H9 (cell line): Measurements from ENCODE around the gene INSYN2B. TPM values are rescaled to one million over a fixed set of nuclear protein-coding genes. Genes with fewer than 3 reads are reported as not detected.

Experiments used
- DNase-seq: peaks from one replicate; pipeline ENCODE4 v3.0.0-alpha.2; 2017
- H2AFZ ChIP-seq: one replicate; pipeline ENCODE4 v1.6.1; 2013; ENCODE audit warnings: mild to moderate bottlenecking, low read length, control low read depth, moderate library complexity
- H2AK5ac ChIP-seq: 2 replicates; pipeline ENCODE4 v1.6.1; 2013; ENCODE audit warnings: low read length, control low read depth, mixed read lengths; ENCODE audit not compliant: insufficient read length
- H2BK120ac ChIP-seq: one replicate; pipeline ENCODE4 v1.6.1; 2013; ENCODE audit warnings: low read depth, mild to moderate bottlenecking, low read length, control low read depth, inconsistent platforms; ENCODE audit not compliant: poor library complexity, severe bottlenecking
- H2BK12ac ChIP-seq: 2 replicates; pipeline ENCODE4 v1.6.1; 2013; ENCODE audit warnings: low read length, control low read depth, mixed read lengths, low read depth; ENCODE audit not compliant: insufficient read length
- H2BK15ac ChIP-seq: 2 replicates; pipeline ENCODE4 v1.6.1; 2013; ENCODE audit warnings: low read depth, low read length, control low read depth
- H2BK20ac ChIP-seq: one replicate; pipeline ENCODE4 v1.6.1; 2013; ENCODE audit warnings: low read depth, mild to moderate bottlenecking, low read length, control low read depth, inconsistent platforms; ENCODE audit not compliant: poor library complexity, severe bottlenecking
- H2BK5ac ChIP-seq: 2 replicates; pipeline ENCODE4 v1.6.1; 2013; ENCODE audit warnings: low read length, control low read depth, mixed read lengths; ENCODE audit not compliant: insufficient read length
- H3K14ac ChIP-seq: 2 replicates; pipeline ENCODE4 v1.6.1; 2013; ENCODE audit warnings: low read length, control low read depth; ENCODE audit not compliant: insufficient read depth
- H3K18ac ChIP-seq: 2 replicates; pipeline ENCODE4 v1.6.1; 2013; ENCODE audit warnings: low read depth, mild to moderate bottlenecking, mixed read lengths, low read length, control low read depth; ENCODE audit not compliant: insufficient read length
- H3K23ac ChIP-seq: 2 replicates; pipeline ENCODE4 v1.6.1; 2013; ENCODE audit warnings: low read length, control low read depth, mixed read lengths, low read depth; ENCODE audit not compliant: insufficient read length
- H3K23me2 ChIP-seq: 2 replicates; pipeline ENCODE4 v1.6.1; 2013; ENCODE audit warnings: low read depth, mild to moderate bottlenecking, mixed read lengths, low read length, control low read depth; ENCODE audit not compliant: insufficient read length, poor library complexity, severe bottlenecking
- H3K27ac ChIP-seq: 2 replicates; pipeline ENCODE4 v1.5.1; 2013; ENCODE audit warnings: low read length, control low read depth, mixed read lengths, low read depth; ENCODE audit not compliant: insufficient read length
- H3K27me3 ChIP-seq: 2 replicates; pipeline ENCODE4 v1.6.1; 2013; ENCODE audit warnings: low read length, control low read depth, inconsistent platforms; ENCODE audit not compliant: insufficient read depth
- H3K4ac ChIP-seq: 2 replicates; pipeline ENCODE4 v1.6.1; 2013; ENCODE audit warnings: low read depth, mild to moderate bottlenecking, control low read depth, inconsistent platforms, low read length, moderate library complexity
- H3K4me1 ChIP-seq: 2 replicates; pipeline ENCODE4 v1.6.1; 2013; ENCODE audit warnings: low read length, control low read depth, inconsistent platforms; ENCODE audit not compliant: insufficient read depth
- H3K4me2 ChIP-seq: 2 replicates; pipeline ENCODE4 v1.6.1; 2013; ENCODE audit warnings: low read length, control low read depth, mixed read lengths; ENCODE audit not compliant: insufficient read length, insufficient read depth
- H3K56ac ChIP-seq: 2 replicates; pipeline ENCODE4 v1.6.1; 2013; ENCODE audit warnings: low read depth, mild to moderate bottlenecking, mixed read lengths, low read length, control low read depth; ENCODE audit not compliant: insufficient read length
- H3K79me1 ChIP-seq: 2 replicates; pipeline ENCODE4 v1.6.1; 2013; ENCODE audit warnings: low read depth, mild to moderate bottlenecking, moderate library complexity, low read length, control low read depth, inconsistent platforms; ENCODE audit not compliant: insufficient read depth, poor library complexity, severe bottlenecking
- H3K79me2 ChIP-seq: 2 replicates; pipeline ENCODE4 v1.6.1; 2013; ENCODE audit warnings: low read length, control low read depth, inconsistent platforms; ENCODE audit not compliant: insufficient read depth
- H3K9ac ChIP-seq: 2 replicates; pipeline ENCODE4 v1.6.1; 2013; ENCODE audit warnings: low read length, control low read depth, mixed read lengths; ENCODE audit not compliant: insufficient read length; ENCODE audit errors: extremely low read depth
- H3K9me3 ChIP-seq: one replicate; pipeline ENCODE4 v1.6.1; 2013; ENCODE audit warnings: low read depth, low read length, inconsistent platforms; ENCODE audit not compliant: control insufficient read depth
- H3T11ph ChIP-seq: one replicate; pipeline ENCODE4 v1.6.1; 2013; ENCODE audit warnings: mild to moderate bottlenecking, low read length, control low read depth, inconsistent platforms
- H4K20me1 ChIP-seq: one replicate; pipeline ENCODE4 v1.6.1; 2013; ENCODE audit not compliant: control insufficient read depth, insufficient read length, insufficient read depth
- H4K5ac ChIP-seq: 2 replicates; pipeline ENCODE4 v1.6.1; 2013; ENCODE audit warnings: low read depth, mild to moderate bottlenecking, mixed read lengths, low read length, control low read depth; ENCODE audit not compliant: insufficient read length
- H4K8ac ChIP-seq: replicated peaks from 2 replicates; pipeline ENCODE4 v1.6.1; 2013; ENCODE audit warnings: low read length, control low read depth, mixed read lengths, low read depth; ENCODE audit not compliant: insufficient read length
- H4K91ac ChIP-seq: 2 replicates; pipeline ENCODE4 v1.6.1; 2013; ENCODE audit warnings: low read depth, mild to moderate bottlenecking, moderate library complexity, mixed read lengths, low read length, control low read depth; ENCODE audit not compliant: insufficient read length
- H3K27ac Mint-ChIP-seq, 3 experiments: 2 replicates in 2 of 3; 3 replicates in 1 of 3; pipeline ENCODE4 v1.8.0; 2020 to 2021; ENCODE audit warnings: mixed read lengths in 3 of 3, mild to moderate bottlenecking in 1 of 3, moderate library complexity in 1 of 3
- H3K27me3 Mint-ChIP-seq: 2 replicates; pipeline ENCODE4 v1.8.0; 2021; ENCODE audit warnings: low read depth, mild to moderate bottlenecking, moderate library complexity, mixed read lengths
- H3K36me3 Mint-ChIP-seq, 3 experiments: 2 replicates in 2 of 3; 3 replicates in 1 of 3; pipeline ENCODE4 v1.8.0; 2020 to 2021; ENCODE audit warnings: low read depth in 3 of 3, mixed read lengths in 3 of 3; ENCODE audit not compliant: insufficient read depth in 1 of 3
- H3K4me1 Mint-ChIP-seq, 2 experiments: 2 replicates each; pipeline ENCODE4 v1.8.0; 2020; ENCODE audit warnings: mixed read lengths in 2 of 2
- H3K4me3 Mint-ChIP-seq, 2 experiments: 2 replicates in 1 of 2; 3 replicates in 1 of 2; pipeline ENCODE4 v1.8.0; 2020 to 2021; ENCODE audit warnings: mild to moderate bottlenecking in 2 of 2, mixed read lengths in 2 of 2, moderate library complexity in 1 of 2
- H3K9me3 Mint-ChIP-seq, 2 experiments: 2 replicates in 1 of 2; 3 replicates in 1 of 2; pipeline ENCODE4 v1.8.0; 2020; ENCODE audit warnings: mild to moderate bottlenecking in 2 of 2, mixed read lengths in 2 of 2, moderate library complexity in 1 of 2
- WGBS: extraction: QIAGEN DNeasy Blood & Tissue Kit; methylation state at CpG from one replicate; pipeline ENCODE4 v1.1.7; 2013; ENCODE audit warnings: missing lambda C conversion rate, low lambda C conversion rate, mixed read lengths; ENCODE audit not compliant: insufficient read length; ENCODE audit errors: extremely low coverage; 5-methylcytosine and 5-hydroxymethylcytosine counted together
- total RNA-seq: library from RNA; stranded (reverse); gene quantifications from 2 replicates; pipeline ENCODE4 v1.2.1, GENCODE V29; 2021
- TF ChIP-seq, protein P1 (sequence below): fragments of 200-600 bp; sonication (generic); conservative IDR thresholded peaks from 3 replicates; pipeline ENCODE4 v1.8.0; 2021; ENCODE audit warnings: antibody characterized with exemption, mild to moderate bottlenecking

Gene INSYN2B
- total RNA-seq, 1 experiment from 2014 or later = not detected

DNA sequence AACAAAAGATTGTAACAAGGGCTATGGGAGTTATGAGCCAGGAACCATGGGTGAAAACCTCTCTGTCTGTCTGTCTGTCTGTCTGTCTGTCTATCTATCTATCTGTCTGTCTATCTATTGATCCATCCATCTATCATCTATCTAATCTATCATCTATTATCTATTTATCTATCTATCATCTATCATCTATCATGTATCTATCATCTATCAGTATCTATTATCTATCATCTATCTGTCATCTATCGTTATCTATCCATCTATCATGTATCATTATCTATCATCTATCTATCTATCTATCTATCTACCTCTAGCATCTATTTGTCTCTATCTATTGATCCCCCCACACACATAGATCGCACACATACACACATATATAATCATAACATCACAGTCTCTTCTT is 112.9 kb downstream of the INSYN2B start:
- H4K8ac ChIP-seq = no peak overlapping the region
- no peak overlapping the region for H2BK5ac ChIP-seq
- H3K4me1 ChIP-seq = no peaks in the 10 kb centered on the region
- no peak overlapping the region for H3K27ac ChIP-seq
- peaks cover 9 to 17% of the 10 kb centered on the region in 2 experiments for H3K4me1 Mint-ChIP-seq
- TF ChIP-seq, protein P1, sequence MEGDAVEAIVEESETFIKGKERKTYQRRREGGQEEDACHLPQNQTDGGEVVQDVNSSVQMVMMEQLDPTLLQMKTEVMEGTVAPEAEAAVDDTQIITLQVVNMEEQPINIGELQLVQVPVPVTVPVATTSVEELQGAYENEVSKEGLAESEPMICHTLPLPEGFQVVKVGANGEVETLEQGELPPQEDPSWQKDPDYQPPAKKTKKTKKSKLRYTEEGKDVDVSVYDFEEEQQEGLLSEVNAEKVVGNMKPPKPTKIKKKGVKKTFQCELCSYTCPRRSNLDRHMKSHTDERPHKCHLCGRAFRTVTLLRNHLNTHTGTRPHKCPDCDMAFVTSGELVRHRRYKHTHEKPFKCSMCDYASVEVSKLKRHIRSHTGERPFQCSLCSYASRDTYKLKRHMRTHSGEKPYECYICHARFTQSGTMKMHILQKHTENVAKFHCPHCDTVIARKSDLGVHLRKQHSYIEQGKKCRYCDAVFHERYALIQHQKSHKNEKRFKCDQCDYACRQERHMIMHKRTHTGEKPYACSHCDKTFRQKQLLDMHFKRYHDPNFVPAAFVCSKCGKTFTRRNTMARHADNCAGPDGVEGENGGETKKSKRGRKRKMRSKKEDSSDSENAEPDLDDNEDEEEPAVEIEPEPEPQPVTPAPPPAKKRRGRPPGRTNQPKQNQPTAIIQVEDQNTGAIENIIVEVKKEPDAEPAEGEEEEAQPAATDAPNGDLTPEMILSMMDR = no peak
- no peak overlapping the region for H3K4me2 ChIP-seq
- H3K9me3 ChIP-seq = no peaks in the 10 kb centered on the region
- H3K18ac ChIP-seq = no peak overlapping the region
- no peak overlapping the region for H3K14ac ChIP-seq
- H2AK5ac ChIP-seq = no peak overlapping the region
- no peak overlapping the region for H3K4ac ChIP-seq
- no peak overlapping the region for H2AFZ ChIP-seq
- no peaks in the 10 kb centered on the region for H3K27me3 ChIP-seq
- H3K36me3 Mint-ChIP-seq = no peaks in the 10 kb centered on the region
- DNase-seq = no peak
- no peak overlapping the region for H3K27ac Mint-ChIP-seq
- H4K5ac ChIP-seq = no peak overlapping the region
- no peaks in the 10 kb centered on the region for H3K79me2 ChIP-seq
- H3K23ac ChIP-seq = no peak overlapping the region
- WGBS = 100% methylated on average over 1 of the region's 2 CpGs
- H3K9ac ChIP-seq = no peak overlapping the region
- no peaks in the 10 kb centered on the region for H3K27me3 Mint-ChIP-seq
- no peak overlapping the region for H3T11ph ChIP-seq
- no peaks in the 10 kb centered on the region for H4K20me1 ChIP-seq
- H3K56ac ChIP-seq = no peak overlapping the region
- no peak overlapping the region for H2BK120ac ChIP-seq
- H3K23me2 ChIP-seq = no peaks in the 10 kb centered on the region
- H3K9me3 Mint-ChIP-seq = no peaks in the 10 kb centered on the region
- no peak overlapping the region for H2BK15ac ChIP-seq
- H4K91ac ChIP-seq = no peak overlapping the region
- H3K79me1 ChIP-seq = no peaks in the 10 kb centered on the region
- no peak overlapping the region for H2BK12ac ChIP-seq
- H3K4me3 Mint-ChIP-seq = no peak overlapping the region
- no peak overlapping the region for H2BK20ac ChIP-seq
